H9 (cell line): ENCODE results near the gene FAM9B. TPM values are rescaled to one million over a fixed set of nuclear protein-coding genes. Genes with fewer than 3 reads are reported as not detected.

Experiments used
- DNase-seq: peaks from one replicate; pipeline ENCODE4 v3.0.0-alpha.2; 2017
- H2AFZ ChIP-seq: one replicate; pipeline ENCODE4 v1.6.1; 2013; ENCODE audit warnings: mild to moderate bottlenecking, low read length, control low read depth, moderate library complexity
- H2AK5ac ChIP-seq: 2 replicates; pipeline ENCODE4 v1.6.1; 2013; ENCODE audit warnings: low read length, control low read depth, mixed read lengths; ENCODE audit not compliant: insufficient read length
- H2BK120ac ChIP-seq: one replicate; pipeline ENCODE4 v1.6.1; 2013; ENCODE audit warnings: low read depth, mild to moderate bottlenecking, low read length, control low read depth, inconsistent platforms; ENCODE audit not compliant: poor library complexity, severe bottlenecking
- H2BK12ac ChIP-seq: 2 replicates; pipeline ENCODE4 v1.6.1; 2013; ENCODE audit warnings: low read length, control low read depth, mixed read lengths, low read depth; ENCODE audit not compliant: insufficient read length
- H2BK15ac ChIP-seq: 2 replicates; pipeline ENCODE4 v1.6.1; 2013; ENCODE audit warnings: low read depth, low read length, control low read depth
- H2BK20ac ChIP-seq: one replicate; pipeline ENCODE4 v1.6.1; 2013; ENCODE audit warnings: low read depth, mild to moderate bottlenecking, low read length, control low read depth, inconsistent platforms; ENCODE audit not compliant: poor library complexity, severe bottlenecking
- H2BK5ac ChIP-seq: 2 replicates; pipeline ENCODE4 v1.6.1; 2013; ENCODE audit warnings: low read length, control low read depth, mixed read lengths; ENCODE audit not compliant: insufficient read length
- H3K14ac ChIP-seq: 2 replicates; pipeline ENCODE4 v1.6.1; 2013; ENCODE audit warnings: low read length, control low read depth; ENCODE audit not compliant: insufficient read depth
- H3K18ac ChIP-seq: 2 replicates; pipeline ENCODE4 v1.6.1; 2013; ENCODE audit warnings: low read depth, mild to moderate bottlenecking, mixed read lengths, low read length, control low read depth; ENCODE audit not compliant: insufficient read length
- H3K23ac ChIP-seq: 2 replicates; pipeline ENCODE4 v1.6.1; 2013; ENCODE audit warnings: low read length, control low read depth, mixed read lengths, low read depth; ENCODE audit not compliant: insufficient read length
- H3K23me2 ChIP-seq: 2 replicates; pipeline ENCODE4 v1.6.1; 2013; ENCODE audit warnings: low read depth, mild to moderate bottlenecking, mixed read lengths, low read length, control low read depth; ENCODE audit not compliant: insufficient read length, poor library complexity, severe bottlenecking
- H3K27ac ChIP-seq: 2 replicates; pipeline ENCODE4 v1.5.1; 2013; ENCODE audit warnings: low read length, control low read depth, mixed read lengths, low read depth; ENCODE audit not compliant: insufficient read length
- H3K27me3 ChIP-seq: 2 replicates; pipeline ENCODE4 v1.6.1; 2013; ENCODE audit warnings: low read length, control low read depth, inconsistent platforms; ENCODE audit not compliant: insufficient read depth
- H3K4ac ChIP-seq: 2 replicates; pipeline ENCODE4 v1.6.1; 2013; ENCODE audit warnings: low read depth, mild to moderate bottlenecking, control low read depth, inconsistent platforms, low read length, moderate library complexity
- H3K4me1 ChIP-seq: 2 replicates; pipeline ENCODE4 v1.6.1; 2013; ENCODE audit warnings: low read length, control low read depth, inconsistent platforms; ENCODE audit not compliant: insufficient read depth
- H3K4me2 ChIP-seq: 2 replicates; pipeline ENCODE4 v1.6.1; 2013; ENCODE audit warnings: low read length, control low read depth, mixed read lengths; ENCODE audit not compliant: insufficient read length, insufficient read depth
- H3K56ac ChIP-seq: 2 replicates; pipeline ENCODE4 v1.6.1; 2013; ENCODE audit warnings: low read depth, mild to moderate bottlenecking, mixed read lengths, low read length, control low read depth; ENCODE audit not compliant: insufficient read length
- H3K79me1 ChIP-seq: 2 replicates; pipeline ENCODE4 v1.6.1; 2013; ENCODE audit warnings: low read depth, mild to moderate bottlenecking, moderate library complexity, low read length, control low read depth, inconsistent platforms; ENCODE audit not compliant: insufficient read depth, poor library complexity, severe bottlenecking
- H3K79me2 ChIP-seq: 2 replicates; pipeline ENCODE4 v1.6.1; 2013; ENCODE audit warnings: low read length, control low read depth, inconsistent platforms; ENCODE audit not compliant: insufficient read depth
- H3K9ac ChIP-seq: 2 replicates; pipeline ENCODE4 v1.6.1; 2013; ENCODE audit warnings: low read length, control low read depth, mixed read lengths; ENCODE audit not compliant: insufficient read length; ENCODE audit errors: extremely low read depth
- H3K9me3 ChIP-seq: one replicate; pipeline ENCODE4 v1.6.1; 2013; ENCODE audit warnings: low read depth, low read length, inconsistent platforms; ENCODE audit not compliant: control insufficient read depth
- H3T11ph ChIP-seq: one replicate; pipeline ENCODE4 v1.6.1; 2013; ENCODE audit warnings: mild to moderate bottlenecking, low read length, control low read depth, inconsistent platforms
- H4K20me1 ChIP-seq: one replicate; pipeline ENCODE4 v1.6.1; 2013; ENCODE audit not compliant: control insufficient read depth, insufficient read length, insufficient read depth
- H4K5ac ChIP-seq: 2 replicates; pipeline ENCODE4 v1.6.1; 2013; ENCODE audit warnings: low read depth, mild to moderate bottlenecking, mixed read lengths, low read length, control low read depth; ENCODE audit not compliant: insufficient read length
- H4K8ac ChIP-seq: replicated peaks from 2 replicates; pipeline ENCODE4 v1.6.1; 2013; ENCODE audit warnings: low read length, control low read depth, mixed read lengths, low read depth; ENCODE audit not compliant: insufficient read length
- H4K91ac ChIP-seq: 2 replicates; pipeline ENCODE4 v1.6.1; 2013; ENCODE audit warnings: low read depth, mild to moderate bottlenecking, moderate library complexity, mixed read lengths, low read length, control low read depth; ENCODE audit not compliant: insufficient read length
- H3K27ac Mint-ChIP-seq, 3 experiments: 2 replicates in 2 of 3; 3 replicates in 1 of 3; pipeline ENCODE4 v1.8.0; 2020 to 2021; ENCODE audit warnings: mixed read lengths in 3 of 3, mild to moderate bottlenecking in 1 of 3, moderate library complexity in 1 of 3
- H3K27me3 Mint-ChIP-seq: 2 replicates; pipeline ENCODE4 v1.8.0; 2021; ENCODE audit warnings: low read depth, mild to moderate bottlenecking, moderate library complexity, mixed read lengths
- H3K36me3 Mint-ChIP-seq, 3 experiments: 2 replicates in 2 of 3; 3 replicates in 1 of 3; pipeline ENCODE4 v1.8.0; 2020 to 2021; ENCODE audit warnings: low read depth in 3 of 3, mixed read lengths in 3 of 3; ENCODE audit not compliant: insufficient read depth in 1 of 3
- H3K4me1 Mint-ChIP-seq, 2 experiments: 2 replicates each; pipeline ENCODE4 v1.8.0; 2020; ENCODE audit warnings: mixed read lengths in 2 of 2
- H3K4me3 Mint-ChIP-seq, 2 experiments: 2 replicates in 1 of 2; 3 replicates in 1 of 2; pipeline ENCODE4 v1.8.0; 2020 to 2021; ENCODE audit warnings: mild to moderate bottlenecking in 2 of 2, mixed read lengths in 2 of 2, moderate library complexity in 1 of 2
- H3K9me3 Mint-ChIP-seq, 2 experiments: 2 replicates in 1 of 2; 3 replicates in 1 of 2; pipeline ENCODE4 v1.8.0; 2020; ENCODE audit warnings: mild to moderate bottlenecking in 2 of 2, mixed read lengths in 2 of 2, moderate library complexity in 1 of 2
- WGBS: extraction: QIAGEN DNeasy Blood & Tissue Kit; methylation state at CpG from one replicate; pipeline ENCODE4 v1.1.7; 2013; ENCODE audit warnings: missing lambda C conversion rate, low lambda C conversion rate, mixed read lengths; ENCODE audit not compliant: insufficient read length; ENCODE audit errors: extremely low coverage; 5-methylcytosine and 5-hydroxymethylcytosine counted together
- total RNA-seq: library from RNA; stranded (reverse); gene quantifications from 2 replicates; pipeline ENCODE4 v1.2.1, GENCODE V29; 2021
- TF ChIP-seq, protein P1 (sequence below): fragments of 200-600 bp; sonication (generic); conservative IDR thresholded peaks from 3 replicates; pipeline ENCODE4 v1.8.0; 2021; ENCODE audit warnings: antibody characterized with exemption, mild to moderate bottlenecking

The FAM9B gene
- total RNA-seq, 1 experiment from 2014 or later = not detected

DNA sequence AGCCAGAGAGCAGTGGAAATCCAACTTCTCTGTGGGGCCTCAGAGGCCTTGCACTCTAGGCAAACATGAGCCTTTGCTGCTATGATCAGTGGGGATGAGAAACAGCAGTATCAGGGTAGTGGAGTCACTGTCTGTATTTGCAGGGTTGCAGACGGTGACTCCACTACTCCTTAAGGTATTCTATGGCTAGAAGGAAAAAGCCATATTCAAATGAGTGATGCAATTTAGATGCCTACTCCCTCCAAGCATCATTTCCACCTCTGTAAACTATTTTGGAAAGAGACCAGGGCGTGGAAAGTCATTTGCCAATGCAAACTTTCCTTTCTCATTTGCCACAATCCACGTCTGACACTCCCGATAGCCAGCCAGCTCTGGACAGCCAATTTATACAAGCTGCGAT lies 35.6 kb upstream of the FAM9B start:
- no peak overlapping the region for H2BK120ac ChIP-seq
- H3K23ac ChIP-seq = no peak overlapping the region
- WGBS = no CpG with 5 or more reads among the region's 5 CpGs

More for the DNA sequence above, 35.6 kb upstream of the FAM9B start:
- H3K4me1 ChIP-seq = peaks cover 5% of the 10 kb centered on the region; the same call in 1 of the 2 replicates
- Mint-ChIP-seq H3K9me3 (peaks cover 0 to 43% of the 10 kb centered on the region in 2 experiments; a peak in 2 of 5 replicates), H3K4me1 (peaks cover 16 to 22% of the 10 kb centered on the region in 2 experiments), H3K27me3 (no peaks in the 10 kb centered on the region), H3K4me3 (no peak overlapping the region), H3K27ac (no peak overlapping the region; a peak in 1 of 7 replicates), H3K36me3 (no peaks in the 10 kb centered on the region)
- H3K56ac ChIP-seq = no peak overlapping the region
- H3T11ph ChIP-seq = no peak overlapping the region
- no peak overlapping the region for H4K8ac ChIP-seq
- H3K14ac ChIP-seq = no peak overlapping the region
- H3K79me2 ChIP-seq = no peaks in the 10 kb centered on the region
- no peak overlapping the region for H3K27ac ChIP-seq
- H2BK15ac ChIP-seq = no peak overlapping the region
- H3K4ac ChIP-seq = no peak overlapping the region
- no peak overlapping the region for H2BK20ac ChIP-seq
- H3K18ac ChIP-seq = no peak overlapping the region
- H3K27me3 ChIP-seq = no peaks in the 10 kb centered on the region
- no peak overlapping the region for H2BK12ac ChIP-seq
- no peaks in the 10 kb centered on the region for H4K20me1 ChIP-seq
- H3K4me2 ChIP-seq = no peak overlapping the region
- H4K5ac ChIP-seq = no peak overlapping the region
- H3K9ac ChIP-seq = no peak overlapping the region
- no peaks in the 10 kb centered on the region for H3K9me3 ChIP-seq
- H4K91ac ChIP-seq = no peak overlapping the region
- no peaks in the 10 kb centered on the region for H3K23me2 ChIP-seq
- no peak overlapping the region for H2AFZ ChIP-seq
- no peak overlapping the region for H2AK5ac ChIP-seq
- no peak for DNase-seq
- H2BK5ac ChIP-seq = no peak overlapping the region
- no peaks in the 10 kb centered on the region for H3K79me1 ChIP-seq
- TF ChIP-seq, protein P1, sequence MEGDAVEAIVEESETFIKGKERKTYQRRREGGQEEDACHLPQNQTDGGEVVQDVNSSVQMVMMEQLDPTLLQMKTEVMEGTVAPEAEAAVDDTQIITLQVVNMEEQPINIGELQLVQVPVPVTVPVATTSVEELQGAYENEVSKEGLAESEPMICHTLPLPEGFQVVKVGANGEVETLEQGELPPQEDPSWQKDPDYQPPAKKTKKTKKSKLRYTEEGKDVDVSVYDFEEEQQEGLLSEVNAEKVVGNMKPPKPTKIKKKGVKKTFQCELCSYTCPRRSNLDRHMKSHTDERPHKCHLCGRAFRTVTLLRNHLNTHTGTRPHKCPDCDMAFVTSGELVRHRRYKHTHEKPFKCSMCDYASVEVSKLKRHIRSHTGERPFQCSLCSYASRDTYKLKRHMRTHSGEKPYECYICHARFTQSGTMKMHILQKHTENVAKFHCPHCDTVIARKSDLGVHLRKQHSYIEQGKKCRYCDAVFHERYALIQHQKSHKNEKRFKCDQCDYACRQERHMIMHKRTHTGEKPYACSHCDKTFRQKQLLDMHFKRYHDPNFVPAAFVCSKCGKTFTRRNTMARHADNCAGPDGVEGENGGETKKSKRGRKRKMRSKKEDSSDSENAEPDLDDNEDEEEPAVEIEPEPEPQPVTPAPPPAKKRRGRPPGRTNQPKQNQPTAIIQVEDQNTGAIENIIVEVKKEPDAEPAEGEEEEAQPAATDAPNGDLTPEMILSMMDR = no peak
